Left ventricle myocardium inferior (tissue), 1 donor: ENCODE data around the gene ST8SIA6. TPM values are rescaled to one million over a fixed set of nuclear protein-coding genes. Genes with fewer than 3 reads are reported as not detected.
"Not testable (repeated sequence)": the region's sequence is repeated elsewhere in the genome, so short reads cannot be mapped to it uniquely, and the experiment has no call there.

Source experiments
- DNase-seq: peaks from one replicate; pipeline ENCODE4 v3.0.0-alpha.2; 2020
- H3K27ac ChIP-seq: fragments of 200-600 bp; replicated peaks from 2 replicates; pipeline ENCODE4 v1.8.0; 2021
- H3K27me3 ChIP-seq: fragments of 200-600 bp; 2 replicates; pipeline ENCODE4 v1.8.0; 2021; ENCODE audit warnings: low read depth
- H3K36me3 ChIP-seq: fragments of 200-600 bp; 2 replicates; pipeline ENCODE4 v1.8.0; 2021
- H3K4me1 ChIP-seq: fragments of 200-600 bp; 2 replicates; pipeline ENCODE4 v1.8.0; 2021
- H3K4me3 ChIP-seq: fragments of 200-600 bp; 2 replicates; pipeline ENCODE4 v1.8.0; 2021; ENCODE audit warnings: mild to moderate bottlenecking, moderate library complexity
- H3K9me3 ChIP-seq: fragments of 200-600 bp; replicated peaks from 2 replicates; pipeline ENCODE4 v1.8.0; 2021
- intact Hi-C: fragments of 100-400 bp; cut with micrococcal nuclease; formaldehyde crosslinking; loops from one replicate; pipeline ENCODE4 v1.11.0; 2022
- long read RNA-seq: library from polyadenylated mRNA; unstranded; transcript quantifications from one replicate; pipeline ENCODE4 v2.0.0, GENCODE V29; 2021
- total RNA-seq: library from RNA; stranded (reverse); fragmentation: NEBNext Ultra II Directional; extraction: Animal tissue kit (Norgen Biotek cat#: 25700); gene quantifications from one replicate; pipeline ENCODE4 v1.2.1, GENCODE V29; 2021
- TF ChIP-seq, protein P1 (sequence below): fragments of 200-600 bp; IDR thresholded peaks from 2 replicates; pipeline ENCODE4 v1.8.0; 2021; ENCODE audit warnings: antibody characterized with exemption, mild to moderate bottlenecking, borderline replicate concordance
- donor health status: DM: no; HTN: yes; CAD: no; lungs with severe emphysema.

The ST8SIA6 gene, protein sequence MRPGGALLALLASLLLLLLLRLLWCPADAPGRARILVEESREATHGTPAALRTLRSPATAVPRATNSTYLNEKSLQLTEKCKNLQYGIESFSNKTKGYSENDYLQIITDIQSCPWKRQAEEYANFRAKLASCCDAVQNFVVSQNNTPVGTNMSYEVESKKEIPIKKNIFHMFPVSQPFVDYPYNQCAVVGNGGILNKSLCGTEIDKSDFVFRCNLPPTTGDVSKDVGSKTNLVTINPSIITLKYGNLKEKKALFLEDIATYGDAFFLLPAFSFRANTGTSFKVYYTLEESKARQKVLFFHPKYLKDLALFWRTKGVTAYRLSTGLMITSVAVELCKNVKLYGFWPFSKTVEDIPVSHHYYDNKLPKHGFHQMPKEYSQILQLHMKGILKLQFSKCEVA
- total RNA-seq = 10.1 TPM
- long read RNA-seq, partial matches to known transcripts = 2 of 5 reads
- long read RNA-seq, other reads (novel, unspliced or antisense) = 1 of 5 reads

DNA sequence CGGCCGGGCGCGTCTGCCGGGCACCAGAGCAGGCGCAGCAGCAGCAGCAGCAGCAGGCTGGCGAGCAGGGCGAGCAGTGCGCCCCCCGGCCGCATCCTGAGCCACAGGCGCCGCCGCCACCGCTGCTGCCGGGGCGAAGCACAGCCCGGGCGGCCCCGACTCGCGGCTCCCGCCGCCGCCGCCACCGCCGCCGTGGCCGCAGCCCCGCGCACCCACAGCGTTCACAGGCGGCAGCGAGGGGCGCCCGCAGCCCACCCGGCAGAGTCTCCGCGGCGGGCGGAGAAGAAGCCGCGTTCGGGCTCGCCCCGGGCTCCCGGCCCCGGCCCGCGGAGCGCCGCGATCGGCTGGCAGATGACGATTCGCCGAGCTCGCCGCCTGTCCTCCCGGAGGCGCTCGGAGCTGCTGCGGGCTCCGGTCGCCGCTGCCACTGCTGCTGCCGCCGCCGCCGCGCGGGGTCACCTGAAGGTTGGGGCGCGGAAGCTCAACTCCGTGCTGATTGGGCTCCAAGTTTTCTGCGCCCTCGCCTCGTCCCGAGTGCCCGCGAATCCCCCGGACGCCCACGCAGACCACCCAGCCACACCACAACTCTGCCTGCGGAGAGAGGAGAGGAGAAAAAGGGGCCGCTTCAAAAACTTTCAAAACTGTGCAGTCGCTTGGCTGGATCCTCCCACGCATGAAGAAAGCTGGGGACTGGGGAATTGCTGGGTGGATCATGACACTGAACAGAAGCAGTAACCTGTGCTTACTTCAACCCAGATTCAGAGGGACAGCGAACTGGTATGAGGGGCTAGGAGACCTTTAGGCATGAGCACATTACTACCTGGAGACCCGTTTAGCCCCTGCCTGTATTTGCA lies at the start of gene ST8SIA6:
TSS of gene ST8SIA6 (minus strand) at position 435 of the 854 bp plus-strand sequence. CDS start at position 95, 340 bp downstream.
- TF ChIP-seq, protein P1, sequence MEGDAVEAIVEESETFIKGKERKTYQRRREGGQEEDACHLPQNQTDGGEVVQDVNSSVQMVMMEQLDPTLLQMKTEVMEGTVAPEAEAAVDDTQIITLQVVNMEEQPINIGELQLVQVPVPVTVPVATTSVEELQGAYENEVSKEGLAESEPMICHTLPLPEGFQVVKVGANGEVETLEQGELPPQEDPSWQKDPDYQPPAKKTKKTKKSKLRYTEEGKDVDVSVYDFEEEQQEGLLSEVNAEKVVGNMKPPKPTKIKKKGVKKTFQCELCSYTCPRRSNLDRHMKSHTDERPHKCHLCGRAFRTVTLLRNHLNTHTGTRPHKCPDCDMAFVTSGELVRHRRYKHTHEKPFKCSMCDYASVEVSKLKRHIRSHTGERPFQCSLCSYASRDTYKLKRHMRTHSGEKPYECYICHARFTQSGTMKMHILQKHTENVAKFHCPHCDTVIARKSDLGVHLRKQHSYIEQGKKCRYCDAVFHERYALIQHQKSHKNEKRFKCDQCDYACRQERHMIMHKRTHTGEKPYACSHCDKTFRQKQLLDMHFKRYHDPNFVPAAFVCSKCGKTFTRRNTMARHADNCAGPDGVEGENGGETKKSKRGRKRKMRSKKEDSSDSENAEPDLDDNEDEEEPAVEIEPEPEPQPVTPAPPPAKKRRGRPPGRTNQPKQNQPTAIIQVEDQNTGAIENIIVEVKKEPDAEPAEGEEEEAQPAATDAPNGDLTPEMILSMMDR = no peak
- intact Hi-C loops = no loop called here
- Histone ChIP-seq H3K36me3 (peaks cover 15% of the 10 kb centered on the region), H3K9me3 (peaks cover 15% of the 10 kb centered on the region), H3K27ac (peak within 1 kb of the TSS; percentile 89), H3K4me1 (peaks cover 13% of the 10 kb centered on the region), H3K4me3 (peak within 1 kb of the TSS; percentile 72), H3K27me3 (peaks cover 41% of the 10 kb centered on the region)
- DNase-seq = peak; percentile 41

DNA sequence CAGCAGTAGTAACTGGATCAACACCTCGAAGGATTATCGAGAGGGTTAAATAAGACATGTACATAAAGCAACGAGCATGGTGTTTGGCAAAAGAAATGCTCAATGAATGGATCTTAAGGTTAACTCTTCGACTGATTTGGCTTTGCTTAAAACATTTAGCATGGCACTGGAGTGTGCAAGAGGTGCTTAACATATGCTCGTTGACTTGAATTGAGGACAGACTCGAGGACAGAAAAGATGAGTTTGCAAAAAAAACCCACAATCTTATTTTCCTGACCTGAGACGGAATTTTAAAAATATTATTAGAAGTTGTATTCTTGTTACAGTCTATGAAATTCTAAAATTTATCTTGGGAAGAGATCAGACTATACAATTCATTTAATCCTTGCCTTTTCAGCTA lies 49.4 kb upstream of the ST8SIA6 start:
- DNase-seq = no peak
- intact Hi-C loops = no loop called here
- Histone ChIP-seq H3K27ac (no peak overlapping the region), H3K36me3 (no peaks in the 10 kb centered on the region), H3K27me3 (no peaks in the 10 kb centered on the region), H3K9me3 (no peaks in the 10 kb centered on the region), H3K4me1 (no peaks in the 10 kb centered on the region), H3K4me3 (no peak overlapping the region)
- TF ChIP-seq, protein P1 = no peak

DNA sequence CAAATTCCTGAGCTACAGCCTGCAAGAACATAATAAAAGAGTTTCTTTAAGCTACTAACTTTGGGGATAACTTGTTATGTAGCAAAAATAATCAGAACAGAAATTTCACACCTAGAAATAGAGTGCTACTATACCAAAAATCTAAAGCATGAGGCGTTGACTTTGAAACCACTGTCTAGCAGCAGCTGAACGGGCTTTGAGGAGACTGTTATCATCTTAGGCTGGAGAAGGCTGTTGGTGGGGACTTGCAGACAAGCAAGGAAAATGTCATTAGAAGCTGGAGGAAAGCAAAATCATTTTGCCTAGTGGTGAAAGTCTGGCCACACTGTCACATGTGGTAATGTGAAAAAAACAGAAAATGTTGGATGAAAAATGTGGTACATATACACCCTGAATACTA lies 48.4 kb upstream of the ST8SIA6 start:
- Histone ChIP-seq H3K27ac (no peak overlapping the region), H3K36me3 (no peaks in the 10 kb centered on the region), H3K9me3 (no peaks in the 10 kb centered on the region), H3K4me1 (no peaks in the 10 kb centered on the region), H3K27me3 (no peaks in the 10 kb centered on the region), H3K4me3 (no peak overlapping the region)
- TF ChIP-seq, protein P1 = no peak
- no peak for DNase-seq
- intact Hi-C loops = no loop called here

DNA sequence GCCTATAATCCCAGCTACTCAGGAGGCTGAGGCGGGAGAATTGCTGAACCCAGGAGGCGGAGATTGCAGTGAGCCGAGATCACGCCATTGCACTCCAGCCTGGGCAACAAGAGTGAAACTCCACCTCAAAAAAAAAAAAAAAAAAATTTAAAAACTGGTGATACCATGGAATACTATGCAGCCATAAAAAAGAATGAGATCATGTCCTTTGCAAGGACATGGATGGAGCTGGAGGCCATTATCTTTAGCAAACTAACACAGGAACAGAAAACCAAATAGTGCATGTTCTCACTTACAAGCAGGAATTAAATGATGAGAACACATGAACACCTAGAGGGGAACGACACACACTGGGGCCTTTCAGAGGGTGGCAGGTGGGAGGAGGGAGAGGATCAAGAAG lies 44.6 kb upstream of the ST8SIA6 start:
- H3K4me1 ChIP-seq, DNase-seq, H3K4me3 ChIP-seq, H3K36me3 ChIP-seq, H3K27ac ChIP-seq, H3K9me3 ChIP-seq, intact Hi-C loops, H3K27me3 ChIP-seq: not testable (repeated sequence)

DNA sequence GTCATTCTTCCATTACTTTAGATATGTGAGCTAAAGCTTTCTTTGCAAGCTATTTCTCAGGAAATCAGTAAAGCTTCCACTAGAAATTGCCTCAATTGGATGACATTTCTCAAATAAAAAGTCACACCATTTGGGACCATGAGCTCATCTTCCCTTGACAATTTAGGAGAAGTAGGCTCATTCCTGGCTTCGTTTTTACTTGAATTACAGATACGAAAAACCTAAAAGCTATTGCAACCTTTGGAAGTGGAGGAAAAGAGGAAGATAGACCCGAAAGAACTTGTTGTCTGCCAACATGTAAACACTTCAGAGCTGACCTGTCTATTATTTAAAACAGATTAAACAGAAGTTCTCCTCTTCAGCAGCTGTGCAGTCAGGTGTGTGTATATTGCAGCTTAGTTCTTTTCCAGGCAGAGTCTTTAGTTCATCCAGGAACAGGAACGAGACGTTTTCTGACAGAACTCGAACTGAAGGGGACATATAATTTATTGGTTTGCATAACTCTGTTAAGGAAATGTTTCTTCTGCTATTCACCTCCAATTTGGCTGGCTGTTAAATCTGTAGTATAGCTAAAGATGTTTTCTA lies 43.1 kb upstream of the ST8SIA6 start:
- DNase-seq = no peak
- no peaks in the 10 kb centered on the region for H3K9me3 ChIP-seq
- intact Hi-C loops = no loop called here
- no peaks in the 10 kb centered on the region for H3K36me3 ChIP-seq
- no peak overlapping the region for H3K4me3 ChIP-seq
- no peaks in the 10 kb centered on the region for H3K27me3 ChIP-seq
- no peaks in the 10 kb centered on the region for H3K4me1 ChIP-seq
- TF ChIP-seq, protein P1 = no peak
- no peak overlapping the region for H3K27ac ChIP-seq
